GM19099 (cell line): Measurements from ENCODE around the gene INSC.

Experiments used
- POLR2A ChIP-seq: IDR thresholded peaks from 3 replicates; pipeline ENCODE4 v1.6.1; 2011; ENCODE audit warnings: low read depth; ENCODE audit not compliant: insufficient read length; ENCODE audit errors: extremely low read depth

INSC gene

DNA sequence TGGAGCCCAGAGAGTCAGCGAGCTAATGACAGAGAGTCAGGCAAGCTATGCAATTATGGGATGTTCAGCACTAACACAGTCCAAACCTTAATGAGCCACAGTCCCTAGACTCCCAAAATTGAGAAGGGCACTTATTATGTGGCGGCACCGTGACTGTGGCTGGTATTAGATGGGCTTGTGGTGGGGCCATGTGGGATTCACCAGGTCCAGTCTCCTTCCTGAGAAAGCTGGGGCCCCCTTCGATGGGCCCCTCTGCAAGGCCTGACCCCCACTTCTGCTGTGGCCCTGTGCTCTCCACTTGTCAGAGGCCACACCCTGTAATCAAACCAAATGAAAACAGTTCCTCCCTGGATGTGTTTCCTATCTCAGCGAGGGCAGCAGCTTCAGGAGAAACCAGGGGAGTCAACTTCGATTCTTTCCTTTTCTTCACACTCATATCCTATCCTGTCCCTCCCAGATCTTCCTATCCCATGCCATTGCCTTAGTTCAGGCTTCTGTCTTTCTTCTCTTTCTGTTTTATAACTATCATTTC is 42.9 kb downstream of the INSC start:
- no peak for TF ChIP-seq POLR2A

DNA sequence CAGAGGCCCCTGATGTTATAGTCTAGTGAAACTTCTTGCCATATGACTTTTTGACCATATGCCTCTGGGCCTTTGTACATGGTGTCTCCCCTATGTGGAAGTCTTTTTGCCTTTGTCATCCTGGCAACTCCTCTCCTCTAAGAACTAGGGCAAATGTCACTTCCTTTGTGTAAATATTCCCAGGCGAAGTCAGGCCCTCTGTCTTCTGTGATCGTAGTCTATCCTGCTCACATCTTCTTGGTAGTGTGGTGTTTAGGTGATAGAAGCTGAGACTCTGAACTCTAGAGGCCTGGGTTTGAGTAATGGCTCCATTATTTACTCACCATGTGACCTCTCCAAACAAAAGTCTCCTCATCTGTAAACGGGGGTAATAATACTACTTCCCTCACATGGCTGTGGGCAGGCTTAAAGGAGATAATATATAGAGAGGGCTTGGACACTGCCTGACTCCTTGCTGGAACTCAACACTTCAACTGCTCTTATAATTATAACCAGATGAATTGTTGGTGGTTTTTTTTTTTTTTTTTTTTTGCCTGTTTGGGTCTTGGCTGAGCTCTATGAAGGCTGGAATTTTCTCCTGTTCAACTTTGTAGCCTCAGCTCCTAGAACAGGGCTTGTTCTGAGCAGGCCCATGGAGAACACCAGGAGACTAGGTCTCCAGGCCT is 43.8 kb downstream of the INSC start:
- TF ChIP-seq POLR2A: no peak

DNA sequence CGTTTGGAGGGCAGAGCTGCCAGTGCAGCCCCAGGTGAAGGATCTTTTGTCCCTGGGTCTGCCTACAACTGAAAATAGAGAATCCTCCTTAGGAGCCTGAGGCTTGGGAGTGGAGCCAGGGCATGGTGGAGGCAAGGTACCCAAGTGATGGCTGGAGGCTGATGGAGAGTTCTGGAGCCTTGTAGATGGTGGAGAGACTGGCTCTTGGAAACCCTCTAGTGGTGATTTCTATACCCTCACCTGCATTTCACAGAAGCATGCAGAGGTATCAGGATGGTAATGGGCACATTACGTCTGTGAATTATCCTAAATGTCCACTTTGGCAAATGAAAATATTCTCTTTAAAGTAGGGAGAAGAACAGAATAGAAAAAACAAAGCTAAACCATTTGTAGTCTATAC is 44.4 kb downstream of the INSC start:
- TF ChIP-seq POLR2A: no peak

DNA sequence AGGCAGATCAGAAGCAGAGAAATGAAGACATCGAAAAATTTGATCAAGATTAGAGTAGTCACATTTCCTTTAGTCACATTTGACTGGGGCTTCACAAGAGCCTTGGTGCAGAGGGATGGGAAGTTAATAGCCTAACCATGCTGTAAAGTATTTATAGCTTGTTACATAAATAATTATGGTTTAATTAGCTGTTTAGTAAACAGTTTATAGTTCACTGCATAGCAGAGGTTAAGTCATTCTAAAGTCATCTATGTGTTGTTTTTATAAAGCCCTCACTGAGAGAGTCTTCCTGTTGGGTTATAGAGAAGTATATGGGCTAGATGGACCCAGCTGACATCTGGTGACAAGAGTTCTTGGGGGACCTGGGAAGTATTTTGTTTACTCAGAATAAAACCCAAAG is 47.1 kb downstream of the INSC start:
- TF ChIP-seq POLR2A: no peak

GRCh38 chr11:15163136-15163535 is 48.4 kb downstream of the INSC start:
- TF ChIP-seq POLR2A: no peak

DNA sequence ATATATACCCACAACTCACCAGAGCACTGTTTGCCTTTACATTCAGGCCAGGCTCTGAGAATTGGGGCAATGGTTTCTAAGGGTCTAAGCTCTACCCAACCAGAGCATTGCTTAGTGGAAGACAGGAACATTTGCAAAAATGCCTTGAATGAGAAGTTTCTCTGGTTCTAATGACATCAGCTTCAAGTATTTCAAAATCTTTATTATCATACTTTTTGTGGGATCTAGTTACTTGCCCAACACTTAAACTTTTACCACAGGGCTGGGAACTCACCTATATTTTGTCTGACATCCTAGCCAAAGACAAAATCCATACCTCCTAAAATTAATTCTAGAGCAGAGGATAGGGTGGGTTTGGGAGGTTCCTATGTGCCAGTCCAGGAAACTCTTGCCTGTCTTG is 51.5 kb downstream of the INSC start:
- no peak for TF ChIP-seq POLR2A

DNA sequence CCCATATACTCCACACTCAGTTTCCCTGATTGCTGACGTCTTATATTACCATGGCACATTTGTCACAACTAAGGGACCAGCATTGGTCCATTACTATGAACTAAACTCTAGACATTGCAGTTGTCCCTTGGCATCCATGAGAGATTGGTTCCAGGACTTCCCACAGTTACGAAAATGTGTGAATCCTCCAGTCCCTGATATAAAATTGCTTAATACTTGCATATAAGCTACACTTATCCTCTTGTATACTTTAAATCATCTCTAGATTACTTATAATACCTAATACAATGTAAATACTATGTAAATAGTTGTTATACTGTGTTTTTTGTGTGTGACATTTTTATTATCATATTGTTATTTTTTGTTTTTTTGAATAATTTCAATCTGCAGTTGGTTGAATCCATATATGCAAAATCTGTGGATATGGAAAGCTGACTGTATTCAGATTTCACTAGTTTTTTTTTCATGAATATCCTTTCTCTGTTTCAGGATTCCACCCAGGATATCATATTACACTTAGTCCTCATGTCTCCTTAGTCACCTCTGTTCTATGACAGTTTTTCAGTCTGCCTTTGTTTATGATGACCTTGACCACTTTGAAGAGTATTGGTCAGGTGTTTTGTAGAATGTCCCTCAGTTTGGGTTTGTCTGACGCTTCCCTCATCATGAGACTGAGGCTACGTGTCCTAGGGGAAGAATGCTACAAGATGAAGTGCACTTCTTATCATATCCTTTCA is 55.3 kb downstream of the INSC start:
- no peak for TF ChIP-seq POLR2A

DNA sequence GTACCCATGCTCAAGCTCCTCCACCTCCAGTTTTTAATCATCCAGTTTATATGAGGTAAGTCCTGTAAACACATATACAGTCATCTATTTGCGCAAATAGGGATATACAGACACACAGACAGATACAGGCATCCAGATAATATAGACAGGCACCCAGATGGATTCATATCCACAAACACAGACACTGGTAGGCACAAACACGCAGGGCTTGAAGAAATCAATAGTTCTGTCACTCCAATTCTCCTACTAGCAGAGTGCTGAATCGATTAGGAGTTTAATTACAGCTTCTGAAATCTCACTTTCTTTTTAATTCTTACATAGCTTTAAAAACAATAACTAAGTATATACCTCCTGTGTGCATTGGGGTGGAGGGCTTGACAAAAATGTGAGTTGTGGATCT is 56.0 kb downstream of the INSC start:
- TF ChIP-seq POLR2A: no peak

DNA sequence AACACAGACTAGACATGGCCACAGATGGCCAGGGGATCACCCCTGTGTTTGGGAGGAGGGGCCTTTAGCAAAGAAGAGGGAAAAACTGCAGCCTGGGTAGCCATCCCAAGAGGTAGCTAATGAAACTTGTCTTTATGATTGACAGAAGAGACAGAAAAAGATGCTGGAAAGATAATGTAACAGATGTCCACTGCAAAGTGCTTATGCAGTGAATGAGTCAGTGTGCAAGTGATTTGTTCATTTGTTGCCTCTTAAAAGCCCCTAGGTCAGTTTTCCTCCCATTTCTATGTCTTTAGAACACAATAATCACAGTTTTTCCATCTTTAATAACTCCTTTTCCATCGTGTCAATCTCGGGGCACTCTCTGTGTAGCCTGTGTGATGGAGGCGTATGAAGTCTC is 57.2 kb downstream of the INSC start:
- TF ChIP-seq POLR2A: no peak

DNA sequence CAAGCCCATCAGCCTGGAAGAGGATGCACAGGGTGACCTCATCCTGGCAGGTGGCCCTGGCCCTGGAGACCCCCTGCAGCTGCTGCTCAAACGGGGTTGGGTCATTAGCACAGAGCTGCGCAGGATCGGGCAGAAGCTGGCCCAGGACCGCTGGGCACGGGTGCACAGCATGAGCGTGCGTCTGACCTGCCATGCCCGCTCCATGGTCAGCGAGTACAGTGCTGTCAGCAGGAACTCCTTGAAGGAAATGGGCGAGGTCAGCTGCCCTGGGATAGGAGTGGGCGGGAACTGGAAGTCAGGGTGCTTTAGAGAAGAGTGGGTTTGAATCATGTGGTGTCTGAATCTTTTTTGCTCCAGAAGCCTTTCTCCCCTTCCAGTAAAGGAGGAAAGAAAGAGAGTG is 61.1 kb downstream of the INSC start:
- TF ChIP-seq POLR2A: no peak

GRCh38 chr11:15176646-15177163 is 62.0 kb downstream of the INSC start:
- no peak for TF ChIP-seq POLR2A

DNA sequence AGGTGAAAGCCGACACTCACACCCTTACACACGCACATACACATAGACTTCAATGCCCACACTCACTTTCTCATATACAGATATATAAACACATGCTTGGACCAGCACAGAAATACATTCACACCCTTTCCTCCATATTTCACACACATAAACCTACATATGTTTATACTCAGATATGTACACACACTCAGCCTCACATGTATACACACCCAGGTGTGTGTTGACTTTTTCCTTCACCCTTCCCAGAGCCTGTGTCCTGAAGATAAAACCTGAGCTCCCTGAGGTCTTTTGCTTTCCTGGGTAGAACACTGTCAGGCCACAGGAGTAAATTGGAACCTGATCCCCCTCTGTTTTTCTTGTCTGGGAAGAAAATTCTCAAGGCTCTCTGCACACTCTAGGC is 62.8 kb downstream of the INSC start:
- TF ChIP-seq POLR2A: no peak

DNA sequence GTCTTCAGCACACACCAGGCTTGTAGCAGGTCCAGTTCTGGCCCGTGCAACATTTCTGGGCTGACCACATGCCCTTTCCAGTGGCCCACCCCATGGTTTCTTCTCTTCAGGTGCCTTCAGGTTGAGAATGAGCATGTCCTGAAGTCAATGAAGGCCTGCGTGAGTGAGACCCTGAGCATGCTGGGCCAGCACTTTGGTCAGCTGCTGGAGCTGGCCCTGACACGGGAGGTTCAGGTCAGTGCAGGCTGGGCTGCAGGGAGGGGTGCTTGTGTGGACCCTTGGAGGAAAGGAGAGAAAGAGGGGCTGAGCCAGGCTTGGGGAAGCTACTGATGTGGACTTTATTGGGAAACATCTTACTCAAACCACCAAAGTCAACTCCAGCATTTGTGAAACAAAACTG is 63.5 kb downstream of the INSC start:
- TF ChIP-seq POLR2A: no peak

DNA sequence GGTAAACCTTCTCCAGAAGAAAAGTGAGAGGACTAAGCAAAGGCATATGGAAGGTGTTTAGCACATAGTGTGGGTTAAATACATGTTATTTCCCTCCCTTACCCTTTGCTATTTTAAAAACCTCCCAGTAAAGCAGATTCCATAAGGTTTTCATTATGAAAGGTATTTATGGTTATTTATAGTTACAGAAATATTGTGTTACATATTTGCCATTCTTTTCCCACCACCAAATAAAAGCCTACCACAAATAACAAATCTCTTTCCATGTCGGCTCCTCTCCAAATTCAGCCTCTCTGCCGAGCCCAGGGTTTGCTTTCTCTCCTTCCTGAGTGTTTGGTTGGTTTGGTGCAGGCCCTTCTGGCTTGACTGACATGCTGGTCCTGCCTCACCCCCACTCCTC is 64.4 kb downstream of the INSC start:
- no peak for TF ChIP-seq POLR2A

DNA sequence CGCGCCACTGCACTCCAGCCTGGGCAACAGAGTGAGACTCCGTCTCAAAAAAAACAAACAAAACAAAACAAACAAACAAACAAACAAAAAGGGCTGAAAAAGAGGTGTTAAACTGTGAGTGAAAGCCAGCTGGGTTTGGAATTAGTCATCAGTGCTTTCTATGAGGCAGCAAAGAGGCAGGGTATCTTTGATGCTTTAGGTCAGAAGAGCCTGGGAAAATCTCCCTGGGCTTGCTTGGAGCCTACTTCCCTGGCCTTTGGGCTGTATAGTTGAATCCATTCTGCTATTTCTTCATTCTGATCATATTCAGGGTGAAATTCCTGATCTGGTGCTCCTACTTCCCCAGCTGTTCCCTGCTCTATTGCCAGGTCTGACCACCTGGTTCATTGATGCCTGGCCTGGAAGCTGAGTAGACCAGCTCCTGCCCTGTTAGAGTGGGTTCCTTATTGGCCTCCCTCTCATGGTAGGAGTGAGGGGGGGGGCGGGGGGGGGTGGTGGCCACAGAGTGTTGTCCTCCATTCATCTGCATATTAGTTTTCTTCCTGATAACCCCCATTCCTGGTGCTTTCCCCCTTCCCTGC is 65.6 kb downstream of the INSC start:
- TF ChIP-seq POLR2A: no peak

GRCh38 chr11:15182372-15182771 is 67.6 kb downstream of the INSC start:
- no peak for TF ChIP-seq POLR2A

DNA sequence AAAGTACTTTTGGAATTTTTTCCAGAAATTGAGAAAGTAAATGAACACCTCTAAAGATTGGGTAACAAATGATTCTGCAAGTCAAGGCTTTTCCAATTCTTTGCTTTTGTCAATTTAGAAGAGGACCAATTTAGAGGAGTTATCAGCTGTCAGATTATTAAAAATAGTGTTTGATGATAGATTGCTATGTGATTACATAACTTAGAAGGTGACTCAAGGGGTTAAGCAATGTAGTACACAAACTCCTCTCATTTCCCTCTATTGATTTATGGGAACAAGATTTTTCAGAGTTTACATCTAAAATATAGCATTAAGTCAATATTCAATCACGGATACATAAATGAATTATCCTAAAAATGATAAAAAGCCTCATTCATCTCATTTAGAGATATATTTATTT is 70.3 kb downstream of the INSC start:
- TF ChIP-seq POLR2A: no peak

DNA sequence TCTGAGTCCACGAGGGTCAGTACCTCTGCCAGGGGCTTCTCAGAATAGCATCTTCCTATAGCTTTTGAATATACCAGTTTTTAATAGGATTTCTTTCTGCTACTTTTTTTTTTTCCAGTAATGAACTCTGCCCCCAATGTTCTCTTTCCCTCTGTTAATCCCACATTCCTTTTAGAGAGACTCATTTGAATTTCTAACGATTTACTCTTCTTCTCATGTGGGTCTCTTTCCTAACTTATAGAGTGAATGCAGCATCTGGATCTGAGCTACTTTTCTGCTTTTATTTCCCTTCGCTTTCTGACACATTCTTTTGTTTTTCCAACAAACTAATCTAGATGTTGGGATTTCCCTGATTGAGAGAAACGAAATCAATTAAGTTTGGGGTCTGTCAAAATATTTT is 71.4 kb downstream of the INSC start:
- no peak for TF ChIP-seq POLR2A
